Mucosa of descending colon (tissue), 3 donors: ENCODE results near the gene FRMD4A. TPM values are rescaled to one million over a fixed set of nuclear protein-coding genes. Genes with fewer than 3 reads are reported as not detected.

Experiments
- ATAC-seq: fragments of 200-7000 bp; cut with Tn5 transposase; one replicate; pipeline ENCODE4 v1.9.1; 2020; ENCODE audit warnings: mild to moderate bottlenecking, moderate library complexity
- DNase-seq, 3 donors: peaks; one replicate each; pipeline ENCODE4 v3.0.0-alpha.2; 2020
- H3K36me3 ChIP-seq: fragments of 200-600 bp; one replicate; pipeline ENCODE4 v1.8.0; 2021; ENCODE audit warnings: low read depth, mild to moderate bottlenecking
- H3K4me1 ChIP-seq: fragments of 200-600 bp; one replicate; pipeline ENCODE4 v1.8.0; 2021; ENCODE audit warnings: low read depth, mild to moderate bottlenecking
- H3K4me3 ChIP-seq: fragments of 200-600 bp; one replicate; pipeline ENCODE4 v1.8.0; 2021; ENCODE audit warnings: mild to moderate bottlenecking
- H3K9me3 ChIP-seq: fragments of 200-600 bp; one replicate; pipeline ENCODE4 v1.8.0; 2021; ENCODE audit warnings: mild to moderate bottlenecking
- intact Hi-C, 2 donors: fragments of 100-400 bp; cut with DNase I in 1 of 2; cut with micrococcal nuclease in 1 of 2; formaldehyde crosslinking; loops; one replicate each; pipeline versions ENCODE4 v1.11.0 to v1.11.1; 2022; cut with DNase I, micrococcal nuclease
- total RNA-seq, 3 donors: library from RNA; stranded (reverse); fragmentation: NEBNext Ultra II Directional in 2 of 3; extraction: Animal tissue kit (Norgen Biotek cat#: 25700) in 2 of 3; gene quantifications; one replicate each; pipeline versions ENCODE4 v1.2.1 to v1.2.4, GENCODE V29; 2021 to 2023
- TF ChIP-seq, protein P1 (sequence below): fragments of 200-600 bp; IDR thresholded peaks from one replicate; pipeline ENCODE4 v1.8.0; 2022; ENCODE audit warnings: antibody characterized with exemption, mild to moderate bottlenecking
- donor health status: DM: no; HTN: no; CAD: no; lungs with moderate emphysema.
- donor health status: DM: no; HTN: no; CAD: no.
- donor health status: DM: no; HTN: yes; CAD: no.

Gene FRMD4A
- total RNA-seq, 3 donors from 2014 or later = 9.8 to 40.6 (median 17.2) TPM

DNA sequence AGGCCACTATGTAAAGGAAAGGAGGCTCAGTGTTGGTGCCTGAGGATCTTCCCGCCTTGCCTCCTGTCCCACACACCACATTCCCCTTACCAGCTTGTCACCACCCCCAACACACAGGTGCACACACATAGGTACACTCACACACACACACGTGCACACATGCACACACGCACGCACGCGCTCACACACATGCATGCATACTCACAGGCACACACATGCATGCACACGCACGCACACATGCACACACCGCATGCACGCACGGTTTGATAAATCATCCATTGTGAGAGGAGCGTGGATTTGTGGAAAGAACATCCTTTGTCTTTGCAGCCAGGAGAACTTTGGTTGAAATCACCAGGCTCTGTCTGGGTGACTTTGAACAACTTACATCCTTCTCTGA lies 359.8 kb downstream of the FRMD4A start:
- intact Hi-C loops = no loop called here
- Histone ChIP-seq H3K4me1 (no peaks in the 10 kb centered on the region), H3K4me3 (no peak overlapping the region), H3K9me3 (no peaks in the 10 kb centered on the region), H3K36me3 (no peaks in the 10 kb centered on the region)
- TF ChIP-seq, protein P1, sequence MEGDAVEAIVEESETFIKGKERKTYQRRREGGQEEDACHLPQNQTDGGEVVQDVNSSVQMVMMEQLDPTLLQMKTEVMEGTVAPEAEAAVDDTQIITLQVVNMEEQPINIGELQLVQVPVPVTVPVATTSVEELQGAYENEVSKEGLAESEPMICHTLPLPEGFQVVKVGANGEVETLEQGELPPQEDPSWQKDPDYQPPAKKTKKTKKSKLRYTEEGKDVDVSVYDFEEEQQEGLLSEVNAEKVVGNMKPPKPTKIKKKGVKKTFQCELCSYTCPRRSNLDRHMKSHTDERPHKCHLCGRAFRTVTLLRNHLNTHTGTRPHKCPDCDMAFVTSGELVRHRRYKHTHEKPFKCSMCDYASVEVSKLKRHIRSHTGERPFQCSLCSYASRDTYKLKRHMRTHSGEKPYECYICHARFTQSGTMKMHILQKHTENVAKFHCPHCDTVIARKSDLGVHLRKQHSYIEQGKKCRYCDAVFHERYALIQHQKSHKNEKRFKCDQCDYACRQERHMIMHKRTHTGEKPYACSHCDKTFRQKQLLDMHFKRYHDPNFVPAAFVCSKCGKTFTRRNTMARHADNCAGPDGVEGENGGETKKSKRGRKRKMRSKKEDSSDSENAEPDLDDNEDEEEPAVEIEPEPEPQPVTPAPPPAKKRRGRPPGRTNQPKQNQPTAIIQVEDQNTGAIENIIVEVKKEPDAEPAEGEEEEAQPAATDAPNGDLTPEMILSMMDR = no peak
- DNase-seq = no peak
- ATAC-seq = no peak

DNA sequence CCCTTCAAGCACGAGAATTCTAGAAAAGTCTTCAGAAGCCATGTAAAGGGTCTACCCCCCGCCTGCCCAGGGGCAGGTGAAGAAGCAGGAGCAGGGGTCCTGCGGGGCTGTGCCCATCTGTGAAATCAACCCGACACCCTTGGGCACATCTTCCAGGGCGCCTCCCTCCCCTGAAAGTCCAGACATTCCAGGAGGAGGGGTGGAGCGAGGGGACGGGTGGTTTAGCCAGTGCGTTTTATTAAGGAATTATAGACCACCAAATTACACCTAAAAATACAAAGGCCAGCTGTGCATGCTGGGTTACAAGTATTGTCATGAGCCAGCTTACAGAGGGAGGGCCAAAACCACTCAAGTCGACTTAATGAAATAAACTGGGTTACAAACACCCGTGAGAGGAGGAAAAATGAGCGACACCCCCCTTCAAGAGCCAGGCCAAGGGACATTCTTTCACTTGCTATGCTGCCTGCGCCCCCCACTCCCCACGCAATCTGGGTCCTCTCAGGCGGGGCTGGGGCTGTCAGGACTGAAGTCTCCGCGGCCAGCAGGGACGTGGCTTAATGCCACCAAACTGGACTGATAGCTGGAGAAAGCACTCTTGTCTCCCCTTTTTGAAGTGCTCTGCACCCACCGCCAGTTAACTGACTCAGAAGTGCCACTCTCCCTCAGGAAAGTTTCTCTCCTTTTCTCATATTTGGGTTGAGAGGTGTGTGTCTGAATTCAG lies 360.3 kb downstream of the FRMD4A start:
- ATAC-seq = no peak
- H3K4me1 ChIP-seq = no peaks in the 10 kb centered on the region
- no peak overlapping the region for H3K4me3 ChIP-seq
- DNase-seq = no peak
- H3K9me3 ChIP-seq = no peaks in the 10 kb centered on the region
- H3K36me3 ChIP-seq = no peaks in the 10 kb centered on the region
- intact Hi-C loops = no loop called here
- TF ChIP-seq, protein P1 = no peak

DNA sequence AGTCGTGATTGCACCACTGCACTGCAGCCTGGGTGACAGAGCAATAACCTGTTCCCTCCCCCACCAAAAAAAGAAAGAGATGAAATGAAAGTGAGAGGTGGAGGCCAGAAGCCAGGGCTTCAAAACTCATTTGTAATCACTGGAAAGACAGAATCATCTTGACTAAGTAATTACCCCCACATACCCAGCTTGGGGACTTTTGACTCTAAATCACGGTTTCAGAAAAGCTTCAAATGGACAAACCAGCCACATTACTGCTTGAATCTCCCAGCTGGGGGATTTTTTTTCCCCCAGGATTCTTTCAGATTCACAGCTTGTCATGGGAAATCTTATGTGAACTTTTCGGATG lies 361.0 kb downstream of the FRMD4A start:
- intact Hi-C loops = no loop called here

DNA sequence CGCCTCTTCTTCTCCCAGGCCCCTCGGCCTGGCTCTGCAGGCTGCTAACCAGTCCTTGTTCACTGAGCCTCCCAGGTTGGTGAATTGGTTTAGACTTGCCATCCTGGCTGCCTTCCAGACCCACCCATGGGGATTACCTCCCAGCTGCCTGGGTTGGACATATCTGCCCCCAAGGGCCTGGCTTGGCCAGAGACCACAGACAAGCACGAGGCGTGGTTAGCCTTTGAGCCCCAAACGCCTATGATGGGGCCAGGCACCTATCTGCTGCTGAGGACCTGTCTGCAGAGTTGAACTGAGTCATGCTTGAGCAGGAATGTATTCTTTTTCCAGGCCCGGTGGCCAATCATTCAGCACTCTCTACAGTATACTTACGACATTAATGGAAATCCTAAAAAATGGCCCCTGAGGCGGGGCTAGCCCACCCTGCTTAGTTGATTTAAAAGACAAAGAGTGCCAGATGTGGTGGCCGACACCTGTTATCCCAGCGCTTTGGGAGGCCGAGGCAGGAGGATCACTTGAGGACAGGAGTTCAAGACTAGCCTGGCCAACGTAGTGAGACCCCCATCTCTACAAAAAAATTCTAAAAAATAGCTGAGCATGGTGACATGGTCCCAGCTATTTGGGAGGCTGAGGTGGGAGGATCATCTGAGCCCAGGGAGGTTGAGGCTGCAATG lies 361.5 kb downstream of the FRMD4A start:
- Histone ChIP-seq H3K4me1 (no peaks in the 10 kb centered on the region), H3K9me3 (no peaks in the 10 kb centered on the region), H3K36me3 (no peaks in the 10 kb centered on the region), H3K4me3 (no peak overlapping the region)
- intact Hi-C loops = no loop called here
- DNase-seq = no peak
- no peak for ATAC-seq
- TF ChIP-seq, protein P1 = no peak

More for the DNA sequence above, 361.0 kb downstream of the FRMD4A start:
- no peak for DNase-seq
- no peaks in the 10 kb centered on the region for H3K9me3 ChIP-seq
- ATAC-seq = no peak
- no peaks in the 10 kb centered on the region for H3K4me1 ChIP-seq
- no peak overlapping the region for H3K4me3 ChIP-seq
- TF ChIP-seq, protein P1 = no peak
- H3K36me3 ChIP-seq = no peaks in the 10 kb centered on the region

DNA sequence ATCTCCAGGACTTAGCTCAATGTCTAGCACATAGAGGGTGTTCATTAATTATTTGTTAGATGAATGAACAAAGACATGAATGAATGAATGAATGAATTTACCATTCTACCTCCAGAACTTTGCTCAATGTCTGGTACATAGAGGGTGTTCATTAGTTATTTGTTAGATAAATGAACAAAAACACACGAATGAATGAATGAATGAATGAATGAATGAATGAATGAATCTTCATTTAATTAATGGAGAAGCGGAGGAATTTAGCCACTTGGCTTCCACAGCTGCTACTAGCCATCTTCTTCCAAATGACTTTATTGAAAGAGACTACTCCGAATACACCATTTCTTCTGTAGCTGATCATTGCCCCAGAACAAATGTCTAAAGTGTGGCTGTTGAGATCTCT lies 368.9 kb downstream of the FRMD4A start:
- no peak overlapping the region for H3K4me3 ChIP-seq
- no peaks in the 10 kb centered on the region for H3K4me1 ChIP-seq

More for the DNA sequence above, 368.9 kb downstream of the FRMD4A start:
- DNase-seq (no peak), ATAC-seq (no peak)
- H3K36me3 ChIP-seq = no peaks in the 10 kb centered on the region
- H3K9me3 ChIP-seq = no peaks in the 10 kb centered on the region
- TF ChIP-seq, protein P1 = no peak
- intact Hi-C loops = no loop called here
